Islet precursor cell (in vitro differentiated cells): ENCODE data around the gene CHMP2B.
A peak's percentile ranks its signal among the peaks of the same experiment; 100 is the strongest.

ENCODE experiments used
- DNase-seq: peaks from one replicate; pipeline ENCODE4 v3.0.0-alpha.2; 2018

The CHMP2B gene, protein sequence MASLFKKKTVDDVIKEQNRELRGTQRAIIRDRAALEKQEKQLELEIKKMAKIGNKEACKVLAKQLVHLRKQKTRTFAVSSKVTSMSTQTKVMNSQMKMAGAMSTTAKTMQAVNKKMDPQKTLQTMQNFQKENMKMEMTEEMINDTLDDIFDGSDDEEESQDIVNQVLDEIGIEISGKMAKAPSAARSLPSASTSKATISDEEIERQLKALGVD

DNA sequence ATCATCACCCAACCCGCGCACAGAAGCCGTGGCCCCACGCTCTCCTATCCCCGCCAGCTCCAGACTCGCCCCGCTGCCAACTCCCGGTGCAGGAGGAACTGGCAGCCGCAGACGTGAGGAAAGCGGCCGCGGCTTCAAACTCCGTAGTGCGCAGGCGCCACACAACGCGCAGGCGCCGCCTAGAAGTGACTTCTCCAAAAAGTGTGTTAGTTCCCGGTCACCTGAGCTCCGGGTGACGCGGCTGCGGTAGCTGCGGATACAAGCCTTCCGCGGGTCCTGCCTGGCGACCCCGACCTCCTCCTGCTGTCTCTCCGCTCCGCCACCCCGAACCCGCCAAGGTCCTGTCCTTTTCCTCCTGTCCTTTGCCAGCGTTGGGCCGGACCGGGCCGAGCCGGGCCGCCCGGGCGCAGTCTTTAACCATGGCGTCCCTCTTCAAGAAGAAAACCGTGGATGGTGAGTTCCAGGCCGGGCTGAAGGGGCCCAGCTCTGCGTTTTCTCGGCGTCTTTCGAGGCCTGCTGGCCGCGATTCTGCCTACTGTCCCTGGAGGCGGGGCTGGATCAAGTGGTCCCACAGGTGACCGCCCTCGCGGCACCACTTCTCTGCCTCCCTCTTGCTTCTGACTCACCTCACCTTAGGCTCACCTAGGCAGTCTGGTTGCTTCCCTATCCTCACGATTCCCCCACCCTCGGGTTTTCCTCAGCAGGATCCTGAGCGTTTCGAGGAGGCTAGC is at the start of gene CHMP2B:
CHMP2B (plus strand) TSS at position 206 of the 731 bp plus-strand sequence; CDS start at position 420, 214 bp downstream.
- peak; percentile 97 for DNase-seq

DNA sequence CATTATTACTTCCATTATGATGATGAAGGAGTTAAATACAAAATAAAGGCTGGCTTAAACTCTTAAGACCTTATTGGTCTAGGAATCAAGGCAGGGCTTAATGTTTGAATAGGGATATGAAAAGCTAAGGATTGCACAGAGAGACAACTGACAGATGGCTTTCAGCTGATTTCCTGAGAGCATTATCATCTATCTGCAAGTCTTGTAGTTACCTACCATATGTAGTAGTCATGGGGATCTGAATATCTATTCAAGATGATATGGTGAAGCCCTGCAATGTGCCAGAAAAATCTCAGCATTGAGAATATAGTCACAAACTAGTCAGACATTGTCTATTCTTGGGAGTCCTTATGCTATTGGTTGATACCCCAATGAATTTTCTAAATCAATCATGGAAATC is 47.5 kb upstream of the CHMP2B start:
- no peak for DNase-seq

DNA sequence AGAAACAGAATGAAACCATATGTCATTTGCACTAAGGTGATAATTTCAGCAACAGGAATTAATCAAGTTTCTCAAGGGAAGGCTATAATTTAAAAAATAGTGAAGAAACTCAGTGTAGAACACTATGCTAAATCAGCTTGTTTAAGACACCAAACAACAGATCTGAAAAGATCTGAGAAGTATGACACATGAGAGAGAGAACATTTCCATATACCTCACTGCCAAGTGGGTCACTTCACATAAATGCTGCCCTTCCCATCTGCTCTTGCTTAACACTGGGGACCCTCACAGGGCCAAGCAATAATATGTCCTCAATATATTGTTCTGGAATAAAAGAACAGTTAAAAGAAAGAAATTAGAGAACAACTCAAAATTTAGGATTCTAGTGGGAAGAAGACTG is 45.6 kb upstream of the CHMP2B start:
- DNase-seq: no peak

DNA sequence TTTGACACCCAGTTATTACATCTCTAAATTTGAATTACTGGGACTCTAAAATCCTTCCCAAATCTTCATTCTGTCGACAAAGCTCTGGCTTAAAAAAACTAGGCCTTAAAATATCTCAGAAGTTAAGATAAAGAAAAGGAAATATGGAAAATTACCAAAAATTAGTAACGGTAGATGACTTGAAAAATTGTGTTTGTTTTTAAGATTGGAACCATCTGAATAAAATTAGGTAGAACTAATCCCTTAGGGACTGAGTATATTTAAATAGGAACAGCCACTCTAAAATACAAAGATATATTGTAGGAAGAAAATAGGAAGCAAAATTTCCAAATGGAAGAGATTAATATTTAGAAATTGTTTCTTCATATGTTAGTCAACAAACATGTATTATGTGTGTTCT is 45.1 kb upstream of the CHMP2B start:
- DNase-seq: no peak

DNA sequence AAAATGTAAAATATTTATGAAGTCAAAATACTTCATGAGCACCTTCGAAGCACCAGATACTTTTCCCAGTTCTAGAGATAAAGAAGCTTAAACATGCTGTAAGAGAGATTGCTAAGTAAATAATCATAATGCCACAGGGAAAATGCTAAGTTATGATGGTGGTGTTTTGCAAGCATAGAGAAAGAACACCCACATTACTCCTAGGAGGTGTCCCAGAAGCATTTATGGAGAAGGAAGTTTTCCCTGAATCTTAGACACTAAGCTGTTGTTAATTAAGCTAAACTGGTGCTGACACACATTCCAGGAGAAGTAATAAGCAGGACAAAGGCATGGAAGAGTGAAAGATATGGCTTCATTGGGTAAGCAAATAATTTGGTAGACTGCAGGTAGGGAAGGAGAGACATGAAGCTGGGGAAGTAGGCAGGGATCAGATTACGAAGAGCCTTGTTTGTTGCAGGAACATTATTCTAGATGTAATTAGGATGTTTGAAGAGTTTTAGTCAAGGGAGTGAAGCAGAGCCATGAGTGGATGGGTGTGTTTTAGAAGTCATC is 40.4 kb upstream of the CHMP2B start:
- no peak for DNase-seq

DNA sequence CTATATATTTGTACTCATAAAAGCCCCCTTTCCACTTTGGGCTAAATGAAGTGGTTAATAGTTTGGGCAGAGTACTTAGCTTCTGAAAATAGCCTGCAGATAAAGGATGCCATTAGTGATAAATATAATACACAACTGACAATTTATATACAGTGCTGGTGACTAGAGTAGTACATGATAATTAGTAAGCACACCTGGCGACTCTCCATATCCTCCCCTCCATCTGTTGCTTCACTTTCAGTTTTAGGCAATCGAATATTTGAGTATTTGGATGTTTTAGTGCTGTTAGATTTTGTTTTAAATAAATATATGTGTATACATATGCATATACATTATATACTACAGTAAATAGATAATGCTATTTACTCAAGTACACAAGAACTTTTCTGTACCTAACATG is 35.9 kb upstream of the CHMP2B start:
- no peak for DNase-seq

DNA sequence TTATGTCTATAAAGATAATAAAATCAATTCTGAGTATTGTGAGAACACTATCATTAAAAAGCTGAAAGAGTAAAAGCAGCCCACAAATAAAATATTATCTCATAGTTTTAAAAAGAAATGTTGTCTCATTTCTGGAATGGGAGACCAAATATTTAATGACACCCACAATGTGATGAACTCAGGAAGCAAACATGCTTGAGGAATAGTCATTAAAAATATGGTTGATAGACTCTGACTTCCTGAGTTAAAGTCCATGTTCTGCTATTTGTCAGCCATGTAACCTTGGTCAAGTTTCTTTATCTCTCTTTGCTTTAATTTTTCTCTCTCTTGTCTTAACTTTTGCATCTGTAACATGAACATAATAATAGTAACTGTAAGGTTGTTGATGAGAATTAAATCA is 35.5 kb upstream of the CHMP2B start:
- DNase-seq: no peak

DNA sequence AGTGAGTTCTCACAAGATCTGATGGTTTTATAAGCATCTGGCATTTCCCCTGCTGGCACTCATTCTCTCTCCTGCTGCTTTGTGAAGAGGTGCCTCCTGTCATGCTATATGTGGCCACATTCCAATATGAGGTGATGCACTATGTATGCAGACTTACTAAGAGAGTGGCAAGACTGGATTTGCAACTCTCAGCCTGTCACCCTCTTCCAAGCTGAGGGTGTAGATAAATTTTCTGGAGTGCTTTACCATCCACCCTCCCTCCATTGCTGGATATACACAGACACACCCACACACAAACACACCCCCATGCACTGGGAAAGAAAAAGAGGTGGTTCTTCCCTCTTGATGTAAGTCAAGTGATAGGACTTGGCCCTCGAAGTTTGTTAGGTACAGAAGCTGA is 30.2 kb upstream of the CHMP2B start:
- DNase-seq: no peak

DNA sequence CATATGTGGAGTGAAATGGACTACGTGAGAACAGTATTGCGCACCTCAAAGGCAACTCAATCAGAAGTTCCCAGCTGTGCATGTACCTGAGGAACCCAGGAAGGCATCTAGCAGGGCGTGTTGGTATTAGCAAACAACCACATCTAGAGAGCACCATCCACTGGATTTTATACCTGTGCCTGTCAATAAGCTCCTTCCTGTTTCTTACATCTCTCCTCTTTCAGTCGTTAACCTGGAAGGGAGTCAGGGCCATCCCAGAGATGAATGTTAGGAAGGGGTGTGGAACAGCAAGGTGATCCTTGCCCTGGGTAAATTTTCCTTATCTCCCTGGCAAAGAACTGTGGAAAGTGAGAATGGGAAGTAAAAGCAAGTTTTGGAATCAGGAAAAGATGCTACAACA is 29.6 kb upstream of the CHMP2B start:
- no peak for DNase-seq

DNA sequence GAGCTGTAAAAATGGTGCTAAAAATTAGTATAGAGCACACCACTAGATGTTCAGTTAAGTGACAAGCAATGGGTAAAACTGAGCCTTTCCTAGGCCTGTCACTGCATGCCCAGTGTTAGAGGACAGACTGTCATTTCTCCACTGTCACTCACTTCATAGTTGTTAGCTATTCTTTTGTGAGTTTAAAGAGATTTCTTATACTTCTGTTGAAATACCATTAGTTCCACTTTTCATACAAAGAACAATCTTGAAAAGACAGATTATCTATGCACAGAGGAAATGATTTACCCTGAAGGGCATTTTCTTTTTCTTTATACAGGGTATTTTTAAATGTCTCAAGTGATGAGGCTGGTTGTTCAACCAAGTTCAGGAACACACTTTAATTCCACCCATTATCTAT is 28.3 kb upstream of the CHMP2B start:
- no peak for DNase-seq

DNA sequence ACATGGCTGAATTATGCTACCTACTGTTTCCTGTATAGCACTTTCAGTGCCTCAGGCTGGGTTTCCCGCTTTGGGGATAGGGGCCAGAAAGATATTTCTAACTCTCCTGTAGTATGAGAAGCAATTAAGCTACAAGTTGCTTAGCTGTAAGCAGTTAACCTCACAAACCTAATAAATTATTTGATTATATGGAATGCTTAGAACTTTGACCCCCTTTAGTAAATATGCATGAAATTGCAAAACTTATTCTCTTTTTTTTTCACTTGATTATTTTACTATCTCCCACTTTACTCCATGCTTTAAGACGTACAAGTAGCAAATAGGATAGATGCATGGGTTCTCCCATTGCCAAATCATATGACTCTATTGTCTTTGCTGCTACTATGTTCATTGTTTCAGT is 27.5 kb upstream of the CHMP2B start:
- DNase-seq: no peak

DNA sequence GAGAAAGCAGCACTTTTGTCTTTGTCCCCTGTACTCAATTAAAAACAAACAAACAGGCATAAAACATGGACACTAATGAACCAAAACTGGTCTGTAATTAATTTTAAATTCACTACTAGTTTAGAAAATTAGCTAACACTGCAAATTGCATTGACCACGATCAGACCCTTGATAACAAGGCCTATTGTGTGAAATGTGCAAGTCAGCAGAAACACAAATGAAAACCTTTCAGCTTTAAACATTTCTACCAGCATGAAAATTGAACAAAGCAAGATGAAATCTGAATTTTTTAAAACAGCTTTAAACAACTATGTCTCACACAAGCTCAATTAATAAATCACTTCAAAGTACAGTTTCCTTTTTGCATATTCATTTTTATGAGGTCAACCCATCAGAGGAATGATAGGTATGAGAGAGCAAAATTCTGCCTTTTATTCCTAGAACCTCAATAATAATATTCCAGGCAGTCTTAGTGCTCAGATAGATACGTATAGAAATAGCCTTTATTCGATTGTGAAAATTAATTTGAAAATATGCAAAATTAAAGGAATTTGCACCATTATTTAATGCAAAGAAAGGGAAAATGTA is 27.0 kb upstream of the CHMP2B start:
- no peak for DNase-seq

DNA sequence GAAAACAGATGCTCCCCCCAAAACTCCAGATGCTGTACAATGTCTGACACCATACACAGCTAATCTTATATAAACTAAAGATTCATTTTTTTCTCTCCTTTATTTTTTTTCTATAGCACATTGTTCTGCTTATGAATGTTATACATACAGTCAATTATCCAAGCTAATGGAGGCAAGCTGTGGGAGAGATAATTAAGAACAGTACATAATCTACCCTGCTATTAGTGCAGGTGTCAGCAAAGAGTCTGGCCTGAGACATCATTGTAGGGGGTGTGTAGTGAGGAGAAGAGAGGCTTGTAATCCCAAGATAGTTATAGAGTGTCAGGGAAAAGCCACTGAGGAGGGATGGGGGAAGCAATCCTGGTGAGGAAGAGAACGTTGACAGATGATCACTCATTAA is 25.4 kb upstream of the CHMP2B start:
- no peak for DNase-seq

DNA sequence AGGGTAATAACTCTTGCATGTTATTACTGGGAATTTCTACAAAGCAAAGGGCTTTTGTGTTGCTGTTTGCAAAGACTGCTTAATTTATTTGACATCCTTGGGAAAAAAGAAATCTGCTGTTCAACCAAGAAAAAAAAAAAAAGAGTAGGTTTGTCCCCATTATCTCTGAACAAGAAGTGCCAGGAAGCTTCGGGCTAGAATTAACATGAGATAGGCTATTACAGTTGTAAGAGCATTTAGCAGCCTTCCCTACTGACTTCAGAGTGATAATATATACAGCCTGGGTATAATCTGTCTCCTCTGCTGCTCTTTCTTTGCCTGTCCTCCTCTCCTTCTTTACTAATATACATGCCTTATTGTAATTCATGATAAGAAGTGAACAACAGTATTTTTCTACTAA is 23.3 kb upstream of the CHMP2B start:
- no peak for DNase-seq

DNA sequence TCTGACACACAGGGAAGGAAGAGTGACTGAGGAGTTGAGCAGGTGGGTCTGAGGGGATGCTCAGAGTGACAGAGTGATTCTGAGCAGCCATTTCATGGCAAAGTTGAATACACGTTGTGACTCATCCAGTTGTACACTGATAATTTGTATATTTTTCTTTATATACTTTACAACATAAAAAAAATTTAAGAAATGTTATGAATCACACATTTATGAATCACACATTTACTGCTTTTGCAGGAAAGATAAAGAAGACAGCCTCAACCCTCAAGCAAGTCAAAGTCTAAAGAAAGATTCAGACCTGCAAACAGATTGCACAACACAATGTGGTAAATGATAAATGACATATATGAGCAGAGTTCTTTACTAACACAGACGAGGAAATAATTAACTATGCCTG is 21.0 kb upstream of the CHMP2B start:
- no peak for DNase-seq

DNA sequence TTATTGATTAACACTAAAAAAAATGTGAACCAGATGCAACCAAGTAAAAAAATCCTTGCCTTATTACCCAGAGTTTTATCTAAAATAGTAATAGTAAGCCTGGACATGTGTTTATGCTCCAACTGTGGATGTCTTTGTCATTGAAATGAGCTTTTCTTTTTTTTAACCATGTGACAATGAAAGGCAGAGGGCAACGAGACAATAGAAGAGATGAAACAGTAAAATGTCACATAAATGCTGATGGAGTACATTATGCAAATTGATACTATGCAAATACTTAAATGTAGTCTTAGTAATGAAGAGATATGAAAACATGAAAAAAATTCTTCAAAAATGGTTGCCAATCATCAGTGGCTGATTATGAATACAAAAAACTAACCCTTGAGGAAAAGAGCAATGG is 20.5 kb upstream of the CHMP2B start:
- no peak for DNase-seq

DNA sequence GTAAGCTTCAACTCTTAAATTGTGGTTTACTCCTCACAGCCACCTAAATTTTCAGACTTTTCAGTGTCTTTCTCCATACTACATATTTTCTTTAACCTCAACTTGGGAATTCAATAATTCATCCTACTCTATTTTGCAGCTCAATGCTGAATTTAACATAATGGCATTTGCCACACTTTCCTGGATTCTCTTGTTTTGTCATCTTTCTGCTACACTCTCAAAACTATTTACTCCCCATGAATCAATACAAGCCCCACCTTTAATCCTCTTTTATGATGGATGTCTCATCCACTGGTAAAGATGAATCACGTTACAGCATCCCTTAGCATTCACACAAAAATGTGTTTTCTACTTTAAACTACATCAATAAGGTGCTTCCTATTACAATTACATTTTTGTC is 19.6 kb upstream of the CHMP2B start:
- DNase-seq: no peak

DNA sequence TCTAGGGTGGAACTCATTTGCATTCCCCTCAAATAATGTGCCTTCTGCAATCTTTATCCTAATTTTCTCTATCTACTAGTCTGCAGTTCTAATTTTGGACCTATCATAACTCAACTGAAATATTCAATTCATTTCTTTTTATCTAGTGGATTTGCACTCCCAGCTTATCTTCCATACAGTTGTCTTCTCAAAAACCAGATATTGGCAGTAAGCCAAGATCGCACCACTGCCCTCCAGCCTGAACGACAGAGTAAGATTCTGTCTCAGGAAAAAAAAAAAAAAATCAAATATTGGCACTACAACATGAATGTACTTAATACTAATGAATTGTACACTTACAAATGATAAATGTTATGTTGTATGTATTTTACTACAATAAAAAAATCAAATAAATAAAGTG is 18.0 kb upstream of the CHMP2B start:
- DNase-seq: no peak

DNA sequence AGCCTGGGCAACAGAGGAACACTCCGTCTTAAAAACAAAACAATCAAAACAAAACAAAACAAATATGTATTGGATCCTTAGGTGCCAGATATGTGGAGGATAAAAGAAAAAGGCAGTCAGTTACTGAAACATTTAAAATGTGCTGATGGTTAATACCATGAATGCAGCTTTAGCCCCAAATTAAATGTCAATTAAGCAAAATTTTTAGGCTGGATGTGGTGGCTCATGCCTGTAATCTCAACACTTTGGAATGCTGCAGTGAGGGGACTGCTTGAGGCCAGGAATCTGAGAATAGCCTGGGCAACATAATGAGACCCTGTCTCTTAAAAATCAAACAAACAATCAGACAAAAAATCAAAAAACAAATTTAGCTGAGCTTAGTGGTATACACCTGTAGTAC is 8.5 kb upstream of the CHMP2B start:
- DNase-seq: no peak

DNA sequence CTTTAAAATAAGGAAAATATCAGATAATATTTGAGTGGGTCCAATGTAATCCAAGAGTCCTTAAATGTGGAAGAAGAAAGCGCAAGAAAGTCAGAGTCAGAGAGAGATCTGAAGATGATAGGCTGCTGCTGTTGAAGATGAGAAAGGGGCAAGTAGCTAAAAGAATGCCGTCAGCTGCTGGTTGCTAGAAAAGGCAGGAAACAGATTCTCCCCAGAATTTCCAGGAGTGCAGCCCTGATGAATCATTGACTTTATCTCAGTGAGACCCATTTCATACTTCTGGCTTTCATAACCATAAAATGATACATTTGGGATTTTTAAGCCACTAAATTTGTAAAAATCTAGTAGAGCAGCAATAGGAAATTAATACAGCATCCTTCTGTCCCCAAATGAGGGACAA is 7.5 kb upstream of the CHMP2B start:
- no peak for DNase-seq

DNA sequence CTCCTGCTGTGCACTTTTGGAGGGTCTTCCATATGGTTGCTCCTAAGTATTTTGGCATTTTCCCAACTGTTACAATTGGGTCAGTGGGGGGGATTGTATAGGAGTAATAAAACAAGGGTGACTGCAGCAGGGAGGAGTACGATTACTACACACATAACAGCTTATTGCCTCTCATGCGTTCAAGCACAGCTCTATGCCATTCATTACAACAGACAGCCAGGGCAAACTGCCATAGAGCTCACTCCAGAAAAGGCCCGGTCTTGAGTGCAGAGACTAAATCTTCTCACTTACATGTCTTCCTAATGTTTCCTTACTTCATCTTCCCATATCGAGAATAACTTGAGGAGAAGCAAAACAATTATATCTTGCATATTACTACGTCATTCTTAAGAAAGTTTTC is 1.4 kb upstream of the CHMP2B start:
- DNase-seq: no peak

DNA sequence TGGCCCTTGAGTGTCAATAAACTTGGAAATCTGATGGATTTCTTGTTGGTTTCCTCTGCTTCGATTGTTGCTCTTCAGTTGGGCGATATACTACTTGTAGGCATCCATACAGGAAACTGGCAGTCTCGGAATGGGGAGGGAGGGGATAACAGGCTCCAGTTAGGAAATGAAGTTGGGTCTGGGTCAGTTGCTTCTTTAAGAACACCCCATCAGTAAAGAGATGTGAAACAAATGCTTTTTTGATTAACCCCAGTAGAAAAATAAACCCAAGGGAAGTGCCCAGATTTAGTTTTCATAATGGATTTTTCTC is 681 bp downstream of the CHMP2B start:
- no peak for DNase-seq

DNA sequence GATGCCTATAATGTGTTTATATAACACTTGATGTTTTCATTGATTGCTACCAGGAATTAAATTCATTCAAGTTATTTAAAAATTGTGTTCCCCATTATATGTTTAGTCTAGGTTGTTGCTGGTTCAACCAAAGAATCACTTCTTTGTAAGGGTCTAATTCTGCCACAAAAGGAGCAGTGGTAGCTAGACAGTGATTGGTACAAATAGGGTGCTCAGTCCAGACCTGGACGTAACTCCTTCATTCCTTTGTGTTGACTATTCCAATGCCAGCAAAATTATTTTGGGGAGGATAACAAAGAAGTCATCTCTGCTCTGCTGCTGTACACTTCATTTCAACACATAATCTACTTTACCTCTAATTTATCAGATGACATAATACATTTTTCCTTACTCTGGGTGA is 1.2 kb downstream of the CHMP2B start:
- no peak for DNase-seq

DNA sequence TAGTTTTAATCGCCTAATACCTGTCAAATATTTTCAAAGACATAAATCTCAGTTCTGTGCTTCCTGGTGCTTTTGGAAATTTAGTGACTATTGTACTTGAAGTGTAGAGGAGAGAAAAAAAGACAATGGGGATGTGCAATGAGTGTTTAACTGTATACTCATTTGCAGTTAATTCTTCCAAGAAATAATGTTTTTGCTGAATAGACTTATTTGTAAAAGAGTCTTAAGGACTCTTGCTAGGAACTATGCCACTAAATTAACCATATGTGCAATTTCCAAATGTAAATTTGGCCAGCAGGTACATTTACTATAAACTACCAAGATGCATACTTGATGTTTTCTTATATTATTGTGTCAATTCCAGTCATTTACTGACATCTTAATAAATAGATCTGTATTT is 2.0 kb downstream of the CHMP2B start:
- no peak for DNase-seq

DNA sequence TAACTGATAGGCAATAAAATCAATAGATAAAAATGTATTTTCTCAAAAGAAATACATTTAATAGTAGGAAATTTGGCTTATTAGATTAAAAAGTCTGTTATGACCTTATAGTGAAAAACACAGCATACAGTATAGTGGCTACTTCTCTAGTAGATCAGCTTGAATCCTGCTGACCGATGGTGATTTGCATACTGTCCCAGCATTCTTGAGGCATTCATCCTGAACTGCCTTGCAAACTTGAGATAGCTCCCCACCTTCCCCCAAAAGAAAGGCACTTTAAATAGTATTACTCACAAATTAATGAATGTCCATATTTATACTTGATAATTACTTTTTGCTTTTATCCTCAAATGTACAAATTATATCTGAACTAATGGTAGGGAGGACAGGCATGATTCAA is 6.7 kb downstream of the CHMP2B start:
- no peak for DNase-seq
